ENCODE results near the gene SCAPER. TPM values are rescaled to one million over a fixed set of nuclear protein-coding genes. Genes with fewer than 3 reads are reported as not detected.

SCAPER gene
- total and polyA plus RNA-seq, 2 of the 4 experiments (the other 2 are of a cell fraction) = 2.9 to 9.7 TPM

- BruUV-seq (replicated peaks) = no TSS peak
- intact Hi-C loops (cut with micrococcal nuclease) = no loop called here
These were observed 601.2 kb downstream of the SCAPER start for GRCh38 chr15:76303909-76304308.

More at GRCh38 chr15:76303909-76304308, 601.2 kb downstream of the SCAPER start:
- Histone ChIP-seq H3K9me1 (ENCODE audit: insufficient read depth, low read length) (peaks cover 11% of the 10 kb centered on the region), H3K4ac (ENCODE audit: low read depth, low read length) (no peak overlapping the region), H4K5ac (ENCODE audit: low read depth, low read length) (no peak overlapping the region), H2AK9ac (replicated peaks; ENCODE audit: low read depth, low read length, poor library complexity) (no peak overlapping the region), H3K4me1 (ENCODE audit: control insufficient read depth, insufficient read depth, low read length) (no peaks in the 10 kb centered on the region), H2BK120ac (ENCODE audit: low read depth, low read length) (no peak overlapping the region), H2BK15ac (ENCODE audit: low read depth, low read length) (no peak overlapping the region), H2BK20ac (ENCODE audit: low read depth, low read length) (no peak overlapping the region), H3K18ac (ENCODE audit: low read depth, low read length) (no peak overlapping the region), H3K4me3 (ENCODE audit: insufficient read depth, low read depth, low read length) (no peak overlapping the region), H3K4me2 (ENCODE audit: low read depth, low read length) (no peak overlapping the region), H2AK5ac (ENCODE audit: low read depth, low read length) (no peak overlapping the region), H3K36me3 (ENCODE audit: control insufficient read depth, insufficient read depth, low read length) (no peaks in the 10 kb centered on the region), H3K79me1 (ENCODE audit: low read depth in 1 of 2, low read length in 2 of 2) (peaks cover 38 to 65% of the 10 kb centered on the region in 2 experiments), H3K27ac (ENCODE audit: insufficient read depth, low read length) (no peak overlapping the region), H3K23ac (ENCODE audit: low read depth, low read length) (no peak overlapping the region), H4K8ac (ENCODE audit: low read depth in 2 of 2, low read length in 2 of 2) (no peak overlapping the region), H4K91ac (ENCODE audit: insufficient read depth, low read depth, low read length) (no peak overlapping the region), H3K9me3 (ENCODE audit: control insufficient read depth, insufficient read depth, low read length) (no peaks in the 10 kb centered on the region), H2AFZ (replicated peaks; ENCODE audit: low read length, poor library complexity) (no peak overlapping the region), H3K9ac (ENCODE audit: low read depth, low read length) (no peak overlapping the region), H4K20me1 (ENCODE audit: insufficient read depth, low read length) (peaks cover 62% of the 10 kb centered on the region), H2BK5ac (ENCODE audit: low read depth, low read length, poor library complexity, severe bottlenecking) (no peak overlapping the region), H3K14ac (replicated peaks; ENCODE audit: low read depth, low read length) (no peak overlapping the region), H3K56ac (ENCODE audit: extremely low read depth, insufficient read depth, low read length) (no peak overlapping the region), H3K27me3 (ENCODE audit: control insufficient read depth, insufficient read depth, low read length) (no peaks in the 10 kb centered on the region)
- no peak for ATAC-seq (ENCODE audit: low read depth)
- DNase-seq = no peak
- in situ Hi-C loops (cut with MboI; ENCODE audit: low sequenced_read_pairs) = no loop called here
- no CpG with 5 or more reads among the region's 1 CpG for WGBS, 2 experiments (ENCODE audit: extremely low coverage in 2 of 2, insufficient read length in 1 of 2)
- ChIA-PET CTCF (no interaction called here), POLR2A (ENCODE audit: unreplicated experiment) (no interaction called here)
- dilution Hi-C loops (cut with HindIII; ENCODE audit: low sequenced_read_pairs, unreplicated experiment) = no loop called here
- no peak for TF ChIP-seq BHLHE40 (IDR thresholded peaks at IDR 0.05; ENCODE audit: low read depth, low read length)
